ENCODE results near the gene TIMP2. TPM values are rescaled to one million over a fixed set of nuclear protein-coding genes. Genes with fewer than 3 reads are reported as not detected.

TIMP2 gene
- polyA plus RNA-seq, result under 1 TPM; 0.07 to 0.26 (median 0.16) TPM

- no peak within 1 kb of the TSS for H3K27ac Mint-ChIP-seq
- peaks cover 6 to 10% of the 10 kb centered on the region in 2 donors for H3K4me1 Mint-ChIP-seq
- no peaks in the 10 kb centered on the region for H3K9me3 Mint-ChIP-seq
- peak; percentile 49 to 54 (median 53) for DNase-seq
- peaks cover 7 to 27% (median 22%) of the 10 kb centered on the region in 3 donors for H3K27me3 Mint-ChIP-seq (ENCODE audit: low read depth in 3 of 3)
- H3K36me3 Mint-ChIP-seq, result no peaks in the 10 kb centered on the region
- peak within 1 kb of the TSS in 4 of 5 donors; percentile 27 to 71 (median 51) for H3K4me3 Mint-ChIP-seq
Measured at GRCh38 chr17:78925234-78925633, at the start of gene TIMP2. TIMP2 (minus strand) TSS chr17:78925387; CDS start chr17:78925088, 299 bp downstream.

- peaks cover 0 to 2% (median 0%) of the 10 kb centered on the region in 3 donors for H3K27me3 Mint-ChIP-seq (ENCODE audit: low read depth in 3 of 3)
- no peak overlapping the region for H3K4me3 Mint-ChIP-seq
- no peaks in the 10 kb centered on the region for H3K9me3 Mint-ChIP-seq
- peaks cover 4 to 7% of the 10 kb centered on the region in 2 donors for H3K4me1 Mint-ChIP-seq
- no peaks in the 10 kb centered on the region for H3K36me3 Mint-ChIP-seq
- H3K27ac Mint-ChIP-seq, result no peak overlapping the region
- no peak for DNase-seq
Measured at GRCh38 chr17:78973792-78974520, 48.8 kb upstream of the TIMP2 start.

- Mint-ChIP-seq H3K9me3 (no peaks in the 10 kb centered on the region), H3K4me3 (no peak overlapping the region), H3K27me3 (ENCODE audit: low read depth in 3 of 3) (peaks cover 0 to 3% (median 0%) of the 10 kb centered on the region in 3 donors), H3K27ac (no peak overlapping the region), H3K36me3 (no peaks in the 10 kb centered on the region), H3K4me1 (peaks cover 4 to 7% of the 10 kb centered on the region in 2 donors)
- DNase-seq, result no peak
Measured at GRCh38 chr17:78973196-78973595, 48.0 kb upstream of the TIMP2 start.

GRCh38 chr17:78972507-78973105, 47.4 kb upstream of the TIMP2 start:
- H3K27me3 Mint-ChIP-seq (ENCODE audit: low read depth in 3 of 3), result peaks cover 0 to 4% (median 0%) of the 10 kb centered on the region in 3 donors
- H3K4me3 Mint-ChIP-seq, result no peak overlapping the region
- DNase-seq, result no peak
- no peaks in the 10 kb centered on the region for H3K36me3 Mint-ChIP-seq
- no peaks in the 10 kb centered on the region for H3K9me3 Mint-ChIP-seq
- H3K4me1 Mint-ChIP-seq, result peaks cover 4 to 7% of the 10 kb centered on the region in 2 donors
- no peak overlapping the region for H3K27ac Mint-ChIP-seq

- Mint-ChIP-seq H3K9me3 (no peaks in the 10 kb centered on the region), H3K27ac (no peak overlapping the region), H3K36me3 (no peaks in the 10 kb centered on the region), H3K4me3 (no peak overlapping the region), H3K27me3 (ENCODE audit: low read depth in 3 of 3) (peaks cover 0 to 4% (median 1%) of the 10 kb centered on the region in 3 donors), H3K4me1 (peaks cover 4 to 7% of the 10 kb centered on the region in 2 donors)
- DNase-seq, result no peak
Measured at GRCh38 chr17:78971756-78972506, 46.7 kb upstream of the TIMP2 start.

- DNase-seq, result peak; percentile 53 to 60 (median 59)
- Mint-ChIP-seq H3K4me3 (no peak overlapping the region), H3K9me3 (no peaks in the 10 kb centered on the region), H3K27ac (no peak overlapping the region), H3K36me3 (no peaks in the 10 kb centered on the region), H3K27me3 (ENCODE audit: low read depth in 3 of 3) (peaks cover 0 to 4% (median 1%) of the 10 kb centered on the region in 3 donors), H3K4me1 (peaks cover 4 to 7% of the 10 kb centered on the region in 2 donors)
Measured at GRCh38 chr17:78970834-78971755, 45.9 kb upstream of the TIMP2 start.

GRCh38 chr17:78969865-78970264, 44.7 kb upstream of the TIMP2 start:
- no peak for DNase-seq
- H3K4me1 Mint-ChIP-seq, result peaks cover 4 to 7% of the 10 kb centered on the region in 2 donors
- H3K4me3 Mint-ChIP-seq, result no peak overlapping the region
- H3K9me3 Mint-ChIP-seq, result no peaks in the 10 kb centered on the region
- H3K27ac Mint-ChIP-seq, result no peak overlapping the region
- H3K36me3 Mint-ChIP-seq, result no peaks in the 10 kb centered on the region
- peaks cover 0 to 4% (median 1%) of the 10 kb centered on the region in 3 donors for H3K27me3 Mint-ChIP-seq (ENCODE audit: low read depth in 3 of 3)

GRCh38 chr17:78967782-78968362, 42.7 kb upstream of the TIMP2 start:
- Mint-ChIP-seq H3K4me3 (no peak overlapping the region), H3K27ac (no peak overlapping the region), H3K4me1 (peaks cover 4 to 7% of the 10 kb centered on the region in 2 donors), H3K36me3 (no peaks in the 10 kb centered on the region), H3K27me3 (ENCODE audit: low read depth in 3 of 3) (peaks cover 0 to 4% (median 1%) of the 10 kb centered on the region in 3 donors), H3K9me3 (no peaks in the 10 kb centered on the region)
- no peak for DNase-seq

GRCh38 chr17:78966910-78967600, 41.9 kb upstream of the TIMP2 start:
- H3K36me3 Mint-ChIP-seq, result no peaks in the 10 kb centered on the region
- H3K4me3 Mint-ChIP-seq, result no peak overlapping the region
- peaks cover 0 to 4% (median 1%) of the 10 kb centered on the region in 3 donors for H3K27me3 Mint-ChIP-seq (ENCODE audit: low read depth in 3 of 3)
- peaks cover 4 to 7% of the 10 kb centered on the region in 2 donors for H3K4me1 Mint-ChIP-seq
- no peak overlapping the region for H3K27ac Mint-ChIP-seq
- DNase-seq, result no peak
- H3K9me3 Mint-ChIP-seq, result no peaks in the 10 kb centered on the region

GRCh38 chr17:78966123-78966813, 41.1 kb upstream of the TIMP2 start:
- Mint-ChIP-seq H3K4me3 (no peak overlapping the region), H3K36me3 (no peaks in the 10 kb centered on the region), H3K27me3 (ENCODE audit: low read depth in 3 of 3) (peaks cover 0 to 2% (median 1%) of the 10 kb centered on the region in 3 donors), H3K27ac (no peak overlapping the region), H3K9me3 (no peaks in the 10 kb centered on the region), H3K4me1 (peaks cover 2 to 3% of the 10 kb centered on the region in 2 donors)
- no peak for DNase-seq

- DNase-seq, result no peak
- H3K27me3 Mint-ChIP-seq (ENCODE audit: low read depth in 3 of 3), result peaks cover 0 to 2% (median 1%) of the 10 kb centered on the region in 3 donors
- H3K36me3 Mint-ChIP-seq, result no peaks in the 10 kb centered on the region
- H3K4me3 Mint-ChIP-seq, result no peak overlapping the region
- no peak overlapping the region for H3K27ac Mint-ChIP-seq
- no peaks in the 10 kb centered on the region for H3K9me3 Mint-ChIP-seq
- no peaks in the 10 kb centered on the region for H3K4me1 Mint-ChIP-seq
Measured at GRCh38 chr17:78965491-78965924, 40.3 kb upstream of the TIMP2 start.

GRCh38 chr17:78963378-78963777, 38.2 kb upstream of the TIMP2 start:
- Mint-ChIP-seq H3K36me3 (no peaks in the 10 kb centered on the region), H3K27me3 (ENCODE audit: low read depth in 3 of 3) (peaks cover 0 to 6% (median 2%) of the 10 kb centered on the region in 3 donors), H3K27ac (no peak overlapping the region), H3K4me1 (no peaks in the 10 kb centered on the region), H3K9me3 (no peaks in the 10 kb centered on the region), H3K4me3 (no peak overlapping the region)
- no peak for DNase-seq
